H1 (cell line): Measurements from ENCODE around the gene SMCO1. TPM values are rescaled to one million over a fixed set of nuclear protein-coding genes. Genes with fewer than 3 reads are reported as not detected.

ENCODE experiments used
- CTCF ChIA-PET: fragments of 300-600 bp; sonication (Branson Sonifier 250); formaldehyde crosslinking; loops from one replicate; lab custom pipeline; 2021; ENCODE audit not compliant: partially characterized antibody; lab: Charles Lee
- POLR2A ChIA-PET: fragments of 300-600 bp; sonication (Branson Sonifier 250); formaldehyde crosslinking; loops from one replicate; lab custom pipeline; 2021; ENCODE audit warnings: inconsistent platforms; ENCODE audit not compliant: partially characterized antibody; lab: Charles Lee
- DNase-seq, 2 experiments: peaks; one replicate each; pipeline versions ENCODE4 v3.0.0 to v3.0.0-alpha.2; 2010 to 2022; ENCODE audit warnings: low spot score in 2 of 2, low read depth in 1 of 2, mixed read lengths in 1 of 2
- FAIRE-seq: peaks from 2 replicates; lab custom pipeline; 2011; peaks lifted over from hg19 to GRCh38; lab: Jason Lieb, UNC
- H2AFZ ChIP-seq: 2 replicates; pipeline ENCODE4 v1.8.1; 2012; ENCODE audit warnings: low read length, inconsistent platforms
- H2AK5ac ChIP-seq: 2 replicates; pipeline ENCODE4 v1.6.1; 2013; ENCODE audit warnings: low read depth, low read length
- H2BK120ac ChIP-seq: replicated peaks from 2 replicates; pipeline ENCODE3; 2013; ENCODE audit warnings: low read depth, low read length, inconsistent platforms
- H2BK12ac ChIP-seq: 2 replicates; pipeline ENCODE4 v1.6.1; 2013; ENCODE audit warnings: low read depth, low read length
- H2BK15ac ChIP-seq: 2 replicates; pipeline ENCODE4 v1.6.1; 2013; ENCODE audit warnings: low read length
- H2BK20ac ChIP-seq: 2 replicates; pipeline ENCODE4 v1.6.1; 2013; ENCODE audit warnings: low read length
- H2BK5ac ChIP-seq: 2 replicates; pipeline ENCODE4 v1.6.1; 2013; ENCODE audit warnings: low read depth, low read length
- H3K14ac ChIP-seq: 2 replicates; pipeline ENCODE4 v1.6.1; 2013; ENCODE audit warnings: inconsistent platforms; ENCODE audit not compliant: insufficient read length
- H3K18ac ChIP-seq: 2 replicates; pipeline ENCODE4 v1.6.1; 2013; ENCODE audit warnings: low read length; ENCODE audit errors: extremely low read depth
- H3K23ac ChIP-seq: 2 replicates; pipeline ENCODE4 v1.6.1; 2013; ENCODE audit warnings: inconsistent platforms; ENCODE audit not compliant: insufficient read length
- H3K23me2 ChIP-seq: 2 replicates; pipeline ENCODE4 v1.6.1; 2013; ENCODE audit warnings: low read depth, low read length
- H3K27ac ChIP-seq: 2 replicates; pipeline ENCODE4 v1.6.1; 2011; ENCODE audit warnings: low read depth, low read length, inconsistent platforms
- H3K27me3 ChIP-seq, 4 experiments: replicated peaks in 1 of 4; 1 replicate in 1 of 4; 2 replicates in 3 of 4; pipeline versions ENCODE4 v1.6.1 to v1.8.1; 2011 to 2013; ENCODE audit warnings: low read length in 3 of 4, mild to moderate bottlenecking in 3 of 4, inconsistent platforms in 2 of 4, mixed read lengths in 2 of 4, moderate library complexity in 1 of 4; ENCODE audit not compliant: control insufficient read depth in 3 of 4, insufficient read depth in 3 of 4; ENCODE audit errors: extremely low read depth in 1 of 4
- H3K36me3 ChIP-seq, 4 experiments: 2 replicates each; pipeline versions ENCODE4 v1.6.1 to v1.8.1; 2011 to 2013; ENCODE audit warnings: mild to moderate bottlenecking in 4 of 4, low read length in 3 of 4, moderate library complexity in 2 of 4, control low read depth in 1 of 4, inconsistent platforms in 1 of 4; ENCODE audit not compliant: insufficient read depth in 4 of 4, control insufficient read depth in 2 of 4
- H3K4ac ChIP-seq: replicated peaks from 2 replicates; pipeline ENCODE3; 2013; ENCODE audit warnings: low read length, low read depth, mixed read lengths, inconsistent platforms; ENCODE audit not compliant: insufficient read length
- H3K4me1 ChIP-seq, 4 experiments: replicated peaks in 1 of 4; 1 replicate in 1 of 4; 2 replicates in 3 of 4; pipeline versions ENCODE4 v1.6.1 to v1.8.1; 2011 to 2013; ENCODE audit warnings: low read length in 3 of 4, inconsistent platforms in 2 of 4, mixed read lengths in 1 of 4; ENCODE audit not compliant: insufficient read depth in 4 of 4, control insufficient read depth in 3 of 4
- H3K4me2 ChIP-seq, 2 experiments: 2 replicates each; pipeline versions ENCODE4 v1.6.1 to v1.8.1; 2011 to 2013; ENCODE audit warnings: low read depth in 2 of 2, low read length in 2 of 2, control low read depth in 1 of 2, inconsistent platforms in 1 of 2, mild to moderate bottlenecking in 1 of 2; ENCODE audit not compliant: insufficient read depth in 1 of 2
- H3K4me3 ChIP-seq, 4 experiments: fragments of 200-600, 300-600 bp in 1 of 4; sonication (generic), shearing (Covaris generic), sonication (Bioruptor Twin) in 1 of 4; 2 replicates each; pipeline versions ENCODE4 v1.5.1 to v1.8.1; 2011 to 2016; ENCODE audit warnings: low read length in 4 of 4, low read depth in 3 of 4, control low read depth in 2 of 4, inconsistent platforms in 2 of 4, mild to moderate bottlenecking in 2 of 4, mixed read lengths in 1 of 4, moderate library complexity in 1 of 4; ENCODE audit not compliant: insufficient read depth in 2 of 4; ENCODE audit errors: extremely low read depth in 1 of 4
- H3K56ac ChIP-seq: replicated peaks from 2 replicates; pipeline ENCODE3; 2013; ENCODE audit warnings: low read depth, mild to moderate bottlenecking, mixed read lengths, low read length, inconsistent platforms; ENCODE audit not compliant: insufficient read length
- H3K79me1 ChIP-seq: 2 replicates; pipeline ENCODE4 v1.6.1; 2013; ENCODE audit warnings: low read depth, low read length, control low read depth
- H3K79me2 ChIP-seq, 2 experiments: 2 replicates each; pipeline versions ENCODE4 v1.6.1 to v1.8.1; 2012 to 2013; ENCODE audit warnings: low read length in 2 of 2, mild to moderate bottlenecking in 2 of 2, inconsistent platforms in 1 of 2; ENCODE audit not compliant: insufficient read depth in 2 of 2, control insufficient read depth in 1 of 2
- H3K9ac ChIP-seq, 4 experiments: replicated peaks in 1 of 4; 1 replicate in 1 of 4; 2 replicates in 3 of 4; pipeline versions ENCODE4 v1.6.1 to v1.8.1; 2011 to 2013; ENCODE audit warnings: low read depth in 3 of 4, low read length in 3 of 4, control low read depth in 2 of 4, mild to moderate bottlenecking in 2 of 4, moderate library complexity in 2 of 4, inconsistent platforms in 1 of 4; ENCODE audit errors: extremely low read depth in 1 of 4
- H3K9me3 ChIP-seq, 2 experiments: 2 replicates each; pipeline versions ENCODE4 v1.6.1 to v1.8.1; 2012 to 2013; ENCODE audit warnings: mild to moderate bottlenecking in 2 of 2, moderate library complexity in 2 of 2, control low read depth in 1 of 2, inconsistent platforms in 1 of 2, low read depth in 1 of 2, low read length in 1 of 2, mixed read lengths in 1 of 2; ENCODE audit not compliant: insufficient read depth in 2 of 2
- H4K20me1 ChIP-seq, 2 experiments: replicated peaks in 1 of 2; 2 replicates each; pipeline versions ENCODE3 to v1.8.1; 2011 to 2013; ENCODE audit warnings: inconsistent platforms in 2 of 2, low read length in 2 of 2, mild to moderate bottlenecking in 1 of 2; ENCODE audit not compliant: insufficient read depth in 2 of 2, control insufficient read depth in 1 of 2
- H4K5ac ChIP-seq: 2 replicates; pipeline ENCODE4 v1.6.1; 2013; ENCODE audit warnings: low read length, low read depth, mixed read lengths, inconsistent platforms; ENCODE audit not compliant: insufficient read length
- H4K8ac ChIP-seq: 2 replicates; pipeline ENCODE4 v1.8.0; 2013; ENCODE audit warnings: mild to moderate bottlenecking, moderate library complexity, low read length, inconsistent platforms; ENCODE audit not compliant: insufficient read depth; ENCODE audit errors: extremely low read depth
- H4K91ac ChIP-seq: replicated peaks from 2 replicates; pipeline ENCODE3; 2013; ENCODE audit warnings: low read length, mixed read lengths, inconsistent platforms; ENCODE audit not compliant: insufficient read length
- ASH2L ChIP-seq: fragments of 200-600, 300-600 bp; sonication (generic); IDR thresholded peaks from one replicate; pipeline ENCODE4 v1.7.1; 2017; ENCODE audit warnings: low read length
- BACH1 ChIP-seq: IDR thresholded peaks from 2 replicates; pipeline ENCODE4 v1.6.1; 2012; ENCODE audit warnings: low read length, improper control_type of control experiment
- GTF2F1 ChIP-seq: IDR thresholded peaks from 2 replicates; pipeline ENCODE4 v1.6.1; 2012; ENCODE audit warnings: low read depth, low read length, improper control_type of control experiment, borderline replicate concordance
- KDM1A ChIP-seq: fragments of 200-600, 300-600 bp; sonication (generic); IDR thresholded peaks from 2 replicates; pipeline ENCODE4 v1.7.1; 2016; ENCODE audit warnings: mild to moderate bottlenecking, low read length, borderline replicate concordance
- KDM5A ChIP-seq: fragments of 200-600 bp; IDR thresholded peaks from 2 replicates; pipeline ENCODE4 v1.7.1; 2012; ENCODE audit warnings: mild to moderate bottlenecking, low read length, inconsistent platforms, mixed read lengths
- MAX ChIP-seq: IDR thresholded peaks from 2 replicates; pipeline ENCODE4 v1.6.1; 2012; ENCODE audit warnings: inconsistent platforms
- RFX5 ChIP-seq: IDR thresholded peaks from 2 replicates; pipeline ENCODE4 v1.6.1; 2011; ENCODE audit warnings: low read depth, low read length, improper control_type of control experiment, borderline replicate concordance
- SAP30 ChIP-seq: fragments of 300-600 bp; sonication (generic); IDR thresholded peaks from 2 replicates; pipeline ENCODE4 v1.7.1; 2012; ENCODE audit warnings: low read length, moderate library complexity, mild to moderate bottlenecking, inconsistent platforms; ENCODE audit not compliant: insufficient read depth, insufficient replicate concordance
- SP1 ChIP-seq: IDR thresholded peaks from 2 replicates; pipeline ENCODE4 v1.6.1; 2011; ENCODE audit warnings: low read depth, low read length
- WGBS, 2 experiments: shearing (Covaris generic) in 1 of 2; methylation state at CpG; one replicate each; pipeline versions ENCODE4 v1.1.6 to v1.1.7; 2013 to 2015; ENCODE audit warnings: low lambda C conversion rate in 2 of 2, mixed read lengths in 2 of 2, inconsistent platforms in 1 of 2, low coverage in 1 of 2, missing lambda C conversion rate in 1 of 2; ENCODE audit not compliant: insufficient replicate concordance in 2 of 2, insufficient coverage in 1 of 2, insufficient read length in 1 of 2; ENCODE audit errors: extremely low coverage in 1 of 2, missing lambda C conversion rate in 1 of 2; 5-methylcytosine and 5-hydroxymethylcytosine counted together
- polyA plus RNA-seq, 7 experiments: library from polyadenylated mRNA; depleted of rRNA in 3 of 7; stranded (reverse) in 5 of 7; unstranded in 2 of 7; fragments of >200 nt in 5 of 7; fragments of 200-250 nt in 2 of 7; gene quantifications; 1 replicate in 5 of 7; 2 replicates in 1 of 7; 4 replicates in 1 of 7; pipeline versions ENCODE4 v1.2.1 to v1.2.3, GENCODE V29; 2011 to 2013; ENCODE audit warnings: missing spikeins in 2 of 7, mixed read lengths in 2 of 7
- total RNA-seq: library from RNA; stranded (reverse); fragmentation: NEBNext Ultra II Directional; extraction: Animal tissue kit (Norgen Biotek cat#: 25700); gene quantifications from 2 replicates; pipeline ENCODE4 v1.2.1, GENCODE V29; 2021

The SMCO1 gene
- total and polyA plus RNA-seq, 2 of the 8 experiments (the other 6 are each of a cell fraction or from before 2014, with no cell fraction given) = 0.03 TPM; not detected in 1

GRCh38 chr3:196502775-196503195 is 12.4 kb downstream of the SMCO1 start:
- Histone ChIP-seq H4K91ac (peak overlapping the region; percentile 85), H2BK20ac (no peak overlapping the region), H2BK5ac (peak overlapping the region; percentile 92), H3K36me3 (0 out of 8 replicates have a peak, but pooled peaks cover 0 to 2% (median 0%) of the 10 kb centered on the region in 4 experiments), H3K4ac (peak overlapping the region; percentile 47), H2BK12ac (peak overlapping the region; percentile 88), H4K8ac (no peak overlapping the region; the same call in 1 of the 2 replicates), H3K79me2 (peaks cover 38 to 53% of the 10 kb centered on the region in 2 experiments), H3K9ac (peak overlapping the region; percentile 61 to 93 (median 77)), H3K4me3 (peak overlapping the region; percentile 92 to 99 (median 98)), H4K20me1 (peaks cover 2 to 8% of the 10 kb centered on the region in 2 experiments), H2AFZ (no peak overlapping the region; the same call in 1 of the 2 replicates), H4K5ac (no peak overlapping the region), H3K23ac (peak overlapping the region; percentile 77), H2BK120ac (peak overlapping the region; percentile 57), H3K23me2 (peaks cover 14% of the 10 kb centered on the region), H3K4me2 (peak overlapping the region; percentile 89 to 91), H3K79me1 (peaks cover 7% of the 10 kb centered on the region; the same call in 1 of the 2 replicates), H3K9me3 (no peaks in the 10 kb centered on the region), H3K56ac (peak overlapping the region; percentile 83), H3K14ac (peak overlapping the region; percentile 72), H3K18ac (0 out of 2 replicates have a peak overlapping the region, but pooled peaks have one; percentile 41), H2AK5ac (0 out of 2 replicates have a peak overlapping the region, but pooled peaks have one; percentile 94), H3K4me1 (peaks cover 0 to 7% (median 3%) of the 10 kb centered on the region in 4 experiments; a peak in 5 of 7 replicates), H3K27ac (peak overlapping the region; percentile 61; the same call in 1 of the 2 replicates), H2BK15ac (no peak overlapping the region), H3K27me3 (no peaks in the 10 kb centered on the region)
- ChIA-PET POLR2A (interaction anchor here (2.3 kb wide), 1 partner anchor 15 kb away, joined by 7 read pairs; no protein-coding TSS in a partner anchor), CTCF (interaction anchor here (0.6 kb wide), 1 partner anchor 312 kb away, joined by 3 read pairs; no protein-coding TSS in a partner anchor)
- TF ChIP-seq KDM5A (no peak), GTF2F1 (no peak), MAX (0 out of 2 replicates have a peak, but pooled peaks have one; percentile 23), SAP30 (peak; percentile 81), SP1 (no peak), RFX5 (no peak), BACH1 (peak; percentile 66), ASH2L (peak; percentile 11), KDM1A (no peak)
- WGBS, 2 experiments = 1% methylated on average over 27 of the region's 27 CpGs; no CpG with 5 or more reads in 1 of the 2 experiments
- FAIRE-seq (no peak), DNase-seq (no peak)
